Colonic mucosa (tissue), 4 donors: ENCODE data around the gene SRSF8. TPM values are rescaled to one million over a fixed set of nuclear protein-coding genes. Genes with fewer than 3 reads are reported as not detected.

Source experiments
- DNase-seq: peaks from one replicate; pipeline ENCODE4 v3.0.0-alpha.2; 2020
- H3K27ac ChIP-seq: fragments of 200-600 bp; one replicate; pipeline ENCODE4 v1.8.0; 2021
- H3K27me3 ChIP-seq: fragments of 200-600 bp; one replicate; pipeline ENCODE4 v1.8.0; 2021
- H3K36me3 ChIP-seq: fragments of 200-600 bp; one replicate; pipeline ENCODE4 v1.8.0; 2021
- H3K4me1 ChIP-seq: fragments of 200-600 bp; one replicate; pipeline ENCODE4 v1.8.0; 2021; ENCODE audit warnings: mild to moderate bottlenecking
- H3K4me3 ChIP-seq: fragments of 200-600 bp; one replicate; pipeline ENCODE4 v1.8.0; 2021
- H3K9ac ChIP-seq, 2 donors: one replicate each; pipeline ENCODE4 v1.7.0; 2013; ENCODE audit warnings: control low read depth in 2 of 2, low read depth in 2 of 2, low read length in 2 of 2
- H3K9me3 ChIP-seq: fragments of 200-600 bp; one replicate; pipeline ENCODE4 v1.8.0; 2021
- intact Hi-C: fragments of 100-400 bp; cut with DNase I; formaldehyde crosslinking; loops from one replicate; pipeline ENCODE4 v1.14.1; 2022
- total RNA-seq, 2 donors: library from RNA; stranded (reverse); fragmentation: NEBNext Ultra II Directional in 1 of 2; extraction: Animal tissue kit (Norgen Biotek cat#: 25700) in 1 of 2; gene quantifications; one replicate each; pipeline ENCODE4 v1.2.1, GENCODE V29; 2021
- TF ChIP-seq, protein P1 (sequence below): fragments of 200-600 bp; IDR thresholded peaks from one replicate; pipeline ENCODE4 v1.8.0; 2022; ENCODE audit warnings: antibody characterized with exemption, mild to moderate bottlenecking
- donor health status: healthy.
- donor health status: DM: no; HTN: no; CAD: no.
- donor health status: DM: no; HTN: no; CAD: no.

The SRSF8 gene
- total RNA-seq, 2 donors from 2014 or later, result 39.4 to 43.4 TPM

- Histone ChIP-seq H3K27me3 (no peaks in the 10 kb centered on the region), H3K36me3 (no peaks in the 10 kb centered on the region), H3K4me3 (no peak overlapping the region), H3K4me1 (peaks cover 26% of the 10 kb centered on the region), H3K27ac (peak overlapping the region; percentile 75), H3K9ac (peak overlapping the region in 1 of 2 donors; percentile 87), H3K9me3 (no peaks in the 10 kb centered on the region)
- no peak for DNase-seq
- TF ChIP-seq, protein P1, sequence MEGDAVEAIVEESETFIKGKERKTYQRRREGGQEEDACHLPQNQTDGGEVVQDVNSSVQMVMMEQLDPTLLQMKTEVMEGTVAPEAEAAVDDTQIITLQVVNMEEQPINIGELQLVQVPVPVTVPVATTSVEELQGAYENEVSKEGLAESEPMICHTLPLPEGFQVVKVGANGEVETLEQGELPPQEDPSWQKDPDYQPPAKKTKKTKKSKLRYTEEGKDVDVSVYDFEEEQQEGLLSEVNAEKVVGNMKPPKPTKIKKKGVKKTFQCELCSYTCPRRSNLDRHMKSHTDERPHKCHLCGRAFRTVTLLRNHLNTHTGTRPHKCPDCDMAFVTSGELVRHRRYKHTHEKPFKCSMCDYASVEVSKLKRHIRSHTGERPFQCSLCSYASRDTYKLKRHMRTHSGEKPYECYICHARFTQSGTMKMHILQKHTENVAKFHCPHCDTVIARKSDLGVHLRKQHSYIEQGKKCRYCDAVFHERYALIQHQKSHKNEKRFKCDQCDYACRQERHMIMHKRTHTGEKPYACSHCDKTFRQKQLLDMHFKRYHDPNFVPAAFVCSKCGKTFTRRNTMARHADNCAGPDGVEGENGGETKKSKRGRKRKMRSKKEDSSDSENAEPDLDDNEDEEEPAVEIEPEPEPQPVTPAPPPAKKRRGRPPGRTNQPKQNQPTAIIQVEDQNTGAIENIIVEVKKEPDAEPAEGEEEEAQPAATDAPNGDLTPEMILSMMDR, result no peak
- intact Hi-C loops, result no loop called here
Measured at GRCh38 chr11:95091663-95092180, 25.0 kb downstream of the SRSF8 start.

DNA sequence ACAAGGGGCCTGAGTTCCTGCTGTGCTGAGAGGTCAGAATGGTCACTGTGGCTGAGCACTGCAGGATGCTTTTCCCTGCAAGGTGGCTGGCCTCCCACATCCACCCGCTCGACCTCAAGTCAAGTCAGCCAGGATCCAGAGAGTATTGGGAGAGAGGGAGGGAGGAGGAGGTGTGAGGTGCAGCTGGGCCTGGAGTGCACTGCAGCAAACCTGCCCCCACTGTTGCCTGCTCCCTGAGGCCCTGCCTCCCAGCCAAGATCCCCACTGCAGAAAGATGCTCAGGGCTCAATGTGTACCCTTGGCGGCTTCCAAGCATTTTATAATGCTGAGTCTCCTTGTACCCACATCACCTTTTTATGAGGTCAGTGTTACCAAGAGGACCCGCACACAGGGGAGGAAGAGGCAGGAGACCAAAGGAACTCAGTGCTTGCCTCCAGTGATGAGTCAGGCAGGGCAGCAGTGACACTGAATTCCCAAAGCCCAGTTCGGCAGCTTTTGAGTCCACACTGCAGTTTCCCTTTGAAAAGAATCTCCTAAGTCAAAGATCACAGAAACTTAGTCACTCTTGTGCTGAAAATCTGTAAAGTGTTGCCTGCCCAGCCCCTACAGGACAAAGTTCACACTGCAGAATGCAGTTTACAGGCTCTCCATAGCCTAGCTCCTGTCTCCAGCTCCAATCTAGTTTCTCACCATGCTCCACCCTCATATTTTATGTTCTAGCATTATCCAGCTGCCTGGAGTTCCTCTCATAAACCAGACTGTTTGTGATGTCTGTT, 26.0 kb downstream of the SRSF8 start:
- intact Hi-C loops, result no loop called here
- no peaks in the 10 kb centered on the region for H3K36me3 ChIP-seq
- DNase-seq, result peak; percentile 83
- peak overlapping the region; percentile 75 for H3K27ac ChIP-seq
- peaks cover 26% of the 10 kb centered on the region for H3K4me1 ChIP-seq
- H3K9me3 ChIP-seq, result no peaks in the 10 kb centered on the region
- no peak overlapping the region for H3K4me3 ChIP-seq
- no peaks in the 10 kb centered on the region for H3K27me3 ChIP-seq
- H3K9ac ChIP-seq, result peak overlapping the region in 1 of 2 donors; percentile 66
- TF ChIP-seq, protein P1, result peak; percentile 42

GRCh38 chr11:95093548-95093947, 26.8 kb downstream of the SRSF8 start:
- no peaks in the 10 kb centered on the region for H3K27me3 ChIP-seq
- no peak overlapping the region for H3K4me3 ChIP-seq
- no peaks in the 10 kb centered on the region for H3K36me3 ChIP-seq
- H3K9ac ChIP-seq, result peak overlapping the region in 1 of 2 donors; percentile 66
- no peak for DNase-seq
- TF ChIP-seq, protein P1, result no peak
- H3K27ac ChIP-seq, result peak overlapping the region; percentile 75
- peaks cover 30% of the 10 kb centered on the region for H3K4me1 ChIP-seq
- no peaks in the 10 kb centered on the region for H3K9me3 ChIP-seq
- intact Hi-C loops, result no loop called here

GRCh38 chr11:95095858-95096587, 29.3 kb downstream of the SRSF8 start:
- Histone ChIP-seq H3K4me1 (peaks cover 28% of the 10 kb centered on the region), H3K9me3 (no peaks in the 10 kb centered on the region), H3K27me3 (no peaks in the 10 kb centered on the region), H3K27ac (no peak overlapping the region), H3K9ac (no peak overlapping the region), H3K36me3 (no peaks in the 10 kb centered on the region), H3K4me3 (no peak overlapping the region)
- TF ChIP-seq, protein P1, result no peak
- DNase-seq, result no peak
- intact Hi-C loops, result no loop called here

- no peak overlapping the region for H3K27ac ChIP-seq
- H3K36me3 ChIP-seq, result no peaks in the 10 kb centered on the region
- no peak overlapping the region for H3K4me3 ChIP-seq
- TF ChIP-seq, protein P1, result no peak
- DNase-seq, result no peak
- no peaks in the 10 kb centered on the region for H3K27me3 ChIP-seq
- H3K9ac ChIP-seq, result no peak overlapping the region
- H3K4me1 ChIP-seq, result peaks cover 18% of the 10 kb centered on the region
- intact Hi-C loops, result no loop called here
- H3K9me3 ChIP-seq, result no peaks in the 10 kb centered on the region
Measured at GRCh38 chr11:95097209-95097608, 30.5 kb downstream of the SRSF8 start.
